ENCODE data around the gene TACC2.

TACC2 gene

GRCh38 chr10:122181041-122181732 is 192.2 kb downstream of the TACC2 start:
- Mint-ChIP-seq H3K4me1 (no peaks in the 10 kb centered on the region), H3K9me3 (no peaks in the 10 kb centered on the region), H3K27ac (no peak overlapping the region), H3K27me3 (peaks cover 0 to 7% of the 10 kb centered on the region in 2 donors), H3K4me3 (no peak overlapping the region), H3K36me3 (no peaks in the 10 kb centered on the region)
- ATAC-seq (replicated peaks) (no peak), DNase-seq (no peak)

- Mint-ChIP-seq H3K27me3 (peaks cover 0 to 7% of the 10 kb centered on the region in 2 donors), H3K4me1 (no peaks in the 10 kb centered on the region), H3K9me3 (no peaks in the 10 kb centered on the region), H3K27ac (no peak overlapping the region), H3K4me3 (no peak overlapping the region), H3K36me3 (no peaks in the 10 kb centered on the region)
- no peak for DNase-seq
- ATAC-seq (replicated peaks), result no peak
Measured at GRCh38 chr10:122181876-122182275, 192.9 kb downstream of the TACC2 start.

- Mint-ChIP-seq H3K27me3 (peaks cover 0 to 7% of the 10 kb centered on the region in 2 donors), H3K4me3 (no peak overlapping the region), H3K36me3 (no peaks in the 10 kb centered on the region), H3K27ac (no peak overlapping the region), H3K9me3 (no peaks in the 10 kb centered on the region), H3K4me1 (no peaks in the 10 kb centered on the region)
- ATAC-seq (replicated peaks), result no peak
- no peak for DNase-seq
Measured at GRCh38 chr10:122182308-122182707, 193.3 kb downstream of the TACC2 start.

GRCh38 chr10:122184254-122184653 is 195.3 kb downstream of the TACC2 start:
- H3K27me3 Mint-ChIP-seq, result peaks cover 0 to 7% of the 10 kb centered on the region in 2 donors
- DNase-seq, result no peak
- H3K4me3 Mint-ChIP-seq, result no peak overlapping the region
- ATAC-seq (replicated peaks), result no peak
- no peaks in the 10 kb centered on the region for H3K4me1 Mint-ChIP-seq
- no peak overlapping the region for H3K27ac Mint-ChIP-seq
- no peaks in the 10 kb centered on the region for H3K9me3 Mint-ChIP-seq
- no peaks in the 10 kb centered on the region for H3K36me3 Mint-ChIP-seq

- H3K27ac Mint-ChIP-seq, result no peak overlapping the region
- no peaks in the 10 kb centered on the region for H3K4me1 Mint-ChIP-seq
- H3K9me3 Mint-ChIP-seq, result no peaks in the 10 kb centered on the region
- H3K36me3 Mint-ChIP-seq, result no peaks in the 10 kb centered on the region
- H3K4me3 Mint-ChIP-seq, result no peak overlapping the region
- no peak for DNase-seq
- H3K27me3 Mint-ChIP-seq, result peaks cover 0 to 7% of the 10 kb centered on the region in 2 donors
- no peak for ATAC-seq (replicated peaks)
Measured at GRCh38 chr10:122185643-122186042, 196.7 kb downstream of the TACC2 start.

GRCh38 chr10:122186816-122187810 is 198.2 kb downstream of the TACC2 start:
- H3K27me3 Mint-ChIP-seq, result peaks cover 0 to 7% of the 10 kb centered on the region in 2 donors
- ATAC-seq (replicated peaks), result no peak
- H3K4me3 Mint-ChIP-seq, result no peak overlapping the region
- H3K4me1 Mint-ChIP-seq, result no peaks in the 10 kb centered on the region
- no peak overlapping the region for H3K27ac Mint-ChIP-seq
- no peaks in the 10 kb centered on the region for H3K36me3 Mint-ChIP-seq
- no peaks in the 10 kb centered on the region for H3K9me3 Mint-ChIP-seq
- no peak for DNase-seq

GRCh38 chr10:122188706-122189105 is 199.7 kb downstream of the TACC2 start:
- ATAC-seq (replicated peaks), result no peak
- no peak overlapping the region for H3K4me3 Mint-ChIP-seq
- DNase-seq, result no peak
- no peaks in the 10 kb centered on the region for H3K4me1 Mint-ChIP-seq
- no peaks in the 10 kb centered on the region for H3K27me3 Mint-ChIP-seq
- H3K27ac Mint-ChIP-seq, result no peak overlapping the region
- H3K9me3 Mint-ChIP-seq, result no peaks in the 10 kb centered on the region
- H3K36me3 Mint-ChIP-seq, result no peaks in the 10 kb centered on the region

GRCh38 chr10:122189185-122189584 is 200.2 kb downstream of the TACC2 start:
- Mint-ChIP-seq H3K9me3 (no peaks in the 10 kb centered on the region), H3K4me1 (no peaks in the 10 kb centered on the region), H3K4me3 (no peak overlapping the region), H3K36me3 (no peaks in the 10 kb centered on the region), H3K27me3 (no peaks in the 10 kb centered on the region), H3K27ac (no peak overlapping the region)
- DNase-seq, result no peak
- ATAC-seq (replicated peaks), result no peak

- Mint-ChIP-seq H3K36me3 (no peaks in the 10 kb centered on the region), H3K4me1 (no peaks in the 10 kb centered on the region), H3K4me3 (no peak overlapping the region), H3K27me3 (no peaks in the 10 kb centered on the region), H3K9me3 (no peaks in the 10 kb centered on the region), H3K27ac (no peak overlapping the region)
- ATAC-seq (replicated peaks) (no peak), DNase-seq (no peak)
Measured at GRCh38 chr10:122190176-122190943, 201.4 kb downstream of the TACC2 start.

GRCh38 chr10:122191936-122192541 is 203.1 kb downstream of the TACC2 start:
- DNase-seq (no peak), ATAC-seq (replicated peaks) (no peak)
- H3K4me3 Mint-ChIP-seq, result no peak overlapping the region
- H3K36me3 Mint-ChIP-seq, result no peaks in the 10 kb centered on the region
- H3K9me3 Mint-ChIP-seq, result no peaks in the 10 kb centered on the region
- no peak overlapping the region for H3K27ac Mint-ChIP-seq
- no peaks in the 10 kb centered on the region for H3K27me3 Mint-ChIP-seq
- no peaks in the 10 kb centered on the region for H3K4me1 Mint-ChIP-seq

GRCh38 chr10:122194251-122194650 is 205.3 kb downstream of the TACC2 start:
- H3K36me3 Mint-ChIP-seq, result no peaks in the 10 kb centered on the region
- DNase-seq (no peak), ATAC-seq (replicated peaks) (no peak)
- no peaks in the 10 kb centered on the region for H3K27me3 Mint-ChIP-seq
- no peak overlapping the region for H3K4me3 Mint-ChIP-seq
- H3K27ac Mint-ChIP-seq, result no peak overlapping the region
- H3K4me1 Mint-ChIP-seq, result no peaks in the 10 kb centered on the region
- H3K9me3 Mint-ChIP-seq, result no peaks in the 10 kb centered on the region

GRCh38 chr10:122196218-122196617 is 207.3 kb downstream of the TACC2 start:
- Mint-ChIP-seq H3K4me3 (no peak overlapping the region), H3K27ac (no peak overlapping the region), H3K9me3 (peaks cover 0 to under 1% of the 10 kb centered on the region in 2 donors), H3K4me1 (no peaks in the 10 kb centered on the region), H3K27me3 (no peaks in the 10 kb centered on the region), H3K36me3 (no peaks in the 10 kb centered on the region)
- DNase-seq (no peak), ATAC-seq (replicated peaks) (no peak)

GRCh38 chr10:122197611-122198222 is 208.8 kb downstream of the TACC2 start:
- H3K27me3 Mint-ChIP-seq, result no peaks in the 10 kb centered on the region
- no peak for DNase-seq
- no peaks in the 10 kb centered on the region for H3K36me3 Mint-ChIP-seq
- H3K4me3 Mint-ChIP-seq, result no peak overlapping the region
- H3K4me1 Mint-ChIP-seq, result no peaks in the 10 kb centered on the region
- H3K27ac Mint-ChIP-seq, result no peak overlapping the region
- no peak for ATAC-seq (replicated peaks)
- H3K9me3 Mint-ChIP-seq, result peaks cover 0 to 1% of the 10 kb centered on the region in 2 donors

- no peaks in the 10 kb centered on the region for H3K27me3 Mint-ChIP-seq
- DNase-seq (no peak), ATAC-seq (replicated peaks) (no peak)
- no peak overlapping the region for H3K27ac Mint-ChIP-seq
- peaks cover 0 to 1% of the 10 kb centered on the region in 2 donors for H3K9me3 Mint-ChIP-seq
- H3K36me3 Mint-ChIP-seq, result no peaks in the 10 kb centered on the region
- no peak overlapping the region for H3K4me3 Mint-ChIP-seq
- H3K4me1 Mint-ChIP-seq, result no peaks in the 10 kb centered on the region
Measured at GRCh38 chr10:122198631-122199030, 209.7 kb downstream of the TACC2 start.

Measured in stimulated activated naive B cell treated with anti-CD40 and anti-IgM and Interleukin-4, amounts not matched to agents 10 μg/mL and 1 μg/mL and 100 μg/mL, for 72 hours (primary cell).